ENCODE results near the gene CD3E. TPM values are rescaled to one million over a fixed set of nuclear protein-coding genes. Genes with fewer than 3 reads are reported as not detected.
"Not testable (repeated sequence)": the region's sequence is repeated elsewhere in the genome, so short reads cannot be mapped to it uniquely, and the experiment has no call there.

CD3E gene
- total RNA-seq, 1 experiment from 2014 or later, result not detected

GRCh38 chr11:118290923-118291322 is 13.6 kb upstream of the CD3E start:
- peak; percentile 52 for DNase-seq (ENCODE audit: low read depth)

GRCh38 chr11:118291477-118292135 is 12.9 kb upstream of the CD3E start:
- no peak for DNase-seq (ENCODE audit: low read depth)

- no peak for DNase-seq (ENCODE audit: low read depth)
Observed at GRCh38 chr11:118294053-118294452, 10.5 kb upstream of the CD3E start.

- DNase-seq (ENCODE audit: low read depth), result no peak
Observed at GRCh38 chr11:118295199-118295598, 9.3 kb upstream of the CD3E start.

GRCh38 chr11:118295815-118296454 is 8.6 kb upstream of the CD3E start:
- DNase-seq (ENCODE audit: low read depth), result peak; percentile 58

- DNase-seq (ENCODE audit: low read depth), result no peak
Observed at GRCh38 chr11:118301600-118302195, 2.8 kb upstream of the CD3E start.

- DNase-seq (ENCODE audit: low read depth), result no peak
Observed at GRCh38 chr11:118304227-118304567, 333 bp upstream of the CD3E start.

GRCh38 chr11:118305726-118306125 is 1.2 kb downstream of the CD3E start:
- DNase-seq (ENCODE audit: low read depth), result no peak

- peak; percentile 59 for DNase-seq (ENCODE audit: low read depth)
Observed at GRCh38 chr11:118306556-118306955, 2.0 kb downstream of the CD3E start.

GRCh38 chr11:118308995-118309528 is 4.5 kb downstream of the CD3E start:
- not testable (repeated sequence) for DNase-seq (ENCODE audit: low read depth)

- no peak for DNase-seq (ENCODE audit: low read depth)
Observed at GRCh38 chr11:118310271-118310670, 5.7 kb downstream of the CD3E start.

GRCh38 chr11:118310781-118311485 is 6.4 kb downstream of the CD3E start:
- DNase-seq (ENCODE audit: low read depth), result no peak

- DNase-seq (ENCODE audit: low read depth), result no peak
Observed at GRCh38 chr11:118311518-118311917, 7.0 kb downstream of the CD3E start.

GRCh38 chr11:118312328-118312727 is 7.8 kb downstream of the CD3E start:
- no peak for DNase-seq (ENCODE audit: low read depth)

- DNase-seq (ENCODE audit: low read depth), result no peak
Observed at GRCh38 chr11:118313242-118313641, 8.7 kb downstream of the CD3E start.

GRCh38 chr11:118314988-118315411 is 10.5 kb downstream of the CD3E start:
- no peak for DNase-seq (ENCODE audit: low read depth)

- no peak for DNase-seq (ENCODE audit: low read depth)
Observed at GRCh38 chr11:118318124-118318523, 13.6 kb downstream of the CD3E start.

- no peak for DNase-seq (ENCODE audit: low read depth)
Observed at GRCh38 chr11:118318581-118319336, 14.2 kb downstream of the CD3E start.

- DNase-seq (ENCODE audit: low read depth), result no peak
Observed at GRCh38 chr11:118319337-118319707, 14.8 kb downstream of the CD3E start.

GRCh38 chr11:118320515-118320914 is 16.0 kb downstream of the CD3E start:
- DNase-seq (ENCODE audit: low read depth), result no peak

GRCh38 chr11:118321386-118322082 is 17.0 kb downstream of the CD3E start:
- DNase-seq (ENCODE audit: low read depth), result peak; percentile 36
